OCI-LY7 (cell line): ENCODE data around the gene AIFM1. TPM values are rescaled to one million over a fixed set of nuclear protein-coding genes. Genes with fewer than 3 reads are reported as not detected.

Source experiments
- BruUV-seq: library from RNA; stranded (reverse); fragments of 400-500 nt; replicated peaks from 2 replicates; lab custom pipeline; 2021; lab: Mats Ljungman, UMichigan
- CTCF ChIA-PET: fragments of 300-600 bp; sonication (Branson Sonifier 250); formaldehyde crosslinking; loops from one replicate; lab custom pipeline; 2022; ENCODE audit warnings: antibody characterized with exemption; ENCODE audit not compliant: unreplicated experiment; lab: Charles Lee
- POLR2A ChIA-PET: fragments of 300-600 bp; sonication (Branson Sonifier 250); formaldehyde crosslinking; loops from one replicate; lab custom pipeline; 2022; ENCODE audit warnings: antibody characterized with exemption; lab: Charles Lee
- DNase-seq: peaks from one replicate; pipeline ENCODE4 v3.0.0-alpha.2; 2015; ENCODE audit warnings: low spot score
- H2AFZ ChIP-seq: fragments of 200-600 bp; sonication (generic), shearing (Covaris generic); 2 replicates; pipeline ENCODE4 v1.6.1; 2014; ENCODE audit warnings: mild to moderate bottlenecking, antibody characterized with exemption, low read length, moderate library complexity
- H3K27ac ChIP-seq: fragments of 200-600 bp; sonication (generic); 2 replicates; pipeline ENCODE4 v1.5.1; 2014; ENCODE audit warnings: mixed run types, low read depth, mild to moderate bottlenecking, moderate library complexity, low read length, inconsistent platforms; ENCODE audit not compliant: poor library complexity, severe bottlenecking
- H3K36me3 ChIP-seq: fragments of 200-600 bp; sonication (generic); 2 replicates; pipeline ENCODE4 v1.6.1; 2014; ENCODE audit warnings: mild to moderate bottlenecking, antibody characterized with exemption, low read length, moderate library complexity, mixed read lengths; ENCODE audit not compliant: insufficient read depth
- H3K4me1 ChIP-seq: fragments of 200-600 bp; sonication (generic); 2 replicates; pipeline ENCODE4 v1.5.1; 2014; ENCODE audit warnings: mild to moderate bottlenecking, low read length; ENCODE audit not compliant: insufficient read depth, poor library complexity, severe bottlenecking
- H3K4me2 ChIP-seq: fragments of 200-600 bp; sonication (generic); 2 replicates; pipeline ENCODE4 v1.6.1; 2014; ENCODE audit warnings: mild to moderate bottlenecking, low read length
- H3K4me3 ChIP-seq: fragments of 200-600 bp; sonication (generic); 2 replicates; pipeline ENCODE4 v1.5.1; 2014; ENCODE audit warnings: mild to moderate bottlenecking, low read depth, low read length; ENCODE audit not compliant: poor library complexity, severe bottlenecking
- H3K79me2 ChIP-seq: fragments of 200-600 bp; sonication (generic); 2 replicates; pipeline ENCODE4 v1.6.1; 2016; ENCODE audit warnings: low read depth, mild to moderate bottlenecking, low read length, moderate library complexity, mixed read lengths; ENCODE audit not compliant: insufficient read depth
- H3K9me2 ChIP-seq: fragments of 200-600 bp; sonication (generic); 2 replicates; pipeline ENCODE4 v1.6.1; 2016; ENCODE audit warnings: mild to moderate bottlenecking, low read length, mixed read lengths; ENCODE audit not compliant: insufficient read depth
- H3K9me3 ChIP-seq: fragments of 200-600 bp; sonication (generic); 2 replicates; pipeline ENCODE4 v1.6.1; 2014; ENCODE audit warnings: mild to moderate bottlenecking, mixed run types, low read length, mixed read lengths
- H4K20me1 ChIP-seq: fragments of 200-600 bp; sonication (generic); 2 replicates; pipeline ENCODE4 v1.6.1; 2014; ENCODE audit warnings: mild to moderate bottlenecking, antibody characterized with exemption, low read length, moderate library complexity, mixed read lengths; ENCODE audit not compliant: insufficient read depth
- EZH2phosphoT487 ChIP-seq: fragments of 200-600 bp; sonication (generic); IDR thresholded peaks from 2 replicates; pipeline ENCODE4 v1.6.1; 2018; ENCODE audit warnings: low read depth, borderline replicate concordance, mild to moderate bottlenecking, mixed run types, antibody characterized with exemption, low read length, moderate library complexity, mixed read lengths
- intact Hi-C: fragments of 100-400 bp; cut with micrococcal nuclease; formaldehyde crosslinking; loops from one replicate; pipeline ENCODE4 v1.10.0; 2022; ENCODE audit not compliant: unreplicated experiment
- total RNA-seq, 2 experiments: library from RNA; depleted of rRNA in 1 of 2; stranded (reverse); fragments of >200 nt in 1 of 2; shearing (Covaris generic) in 1 of 2; gene quantifications; 2 replicates each; pipeline ENCODE4 v1.2.3, GENCODE V29; 2014 to 2022
- TF ChIP-seq, protein P1 (sequence below): fragments of 200-600 bp; sonication (generic); conservative IDR thresholded peaks from 2 replicates; pipeline ENCODE4 v1.5.1; 2014; ENCODE audit warnings: mild to moderate bottlenecking, antibody characterized with exemption, low read length, moderate library complexity, mixed read lengths

Gene AIFM1
- total RNA-seq, 2 experiments from 2014 or later: 23.1 to 45.7 TPM

- H3K36me3 ChIP-seq: no peaks in the 10 kb centered on the region
- no peak for TF ChIP-seq EZH2phosphoT487
- TF ChIP-seq, protein P1, sequence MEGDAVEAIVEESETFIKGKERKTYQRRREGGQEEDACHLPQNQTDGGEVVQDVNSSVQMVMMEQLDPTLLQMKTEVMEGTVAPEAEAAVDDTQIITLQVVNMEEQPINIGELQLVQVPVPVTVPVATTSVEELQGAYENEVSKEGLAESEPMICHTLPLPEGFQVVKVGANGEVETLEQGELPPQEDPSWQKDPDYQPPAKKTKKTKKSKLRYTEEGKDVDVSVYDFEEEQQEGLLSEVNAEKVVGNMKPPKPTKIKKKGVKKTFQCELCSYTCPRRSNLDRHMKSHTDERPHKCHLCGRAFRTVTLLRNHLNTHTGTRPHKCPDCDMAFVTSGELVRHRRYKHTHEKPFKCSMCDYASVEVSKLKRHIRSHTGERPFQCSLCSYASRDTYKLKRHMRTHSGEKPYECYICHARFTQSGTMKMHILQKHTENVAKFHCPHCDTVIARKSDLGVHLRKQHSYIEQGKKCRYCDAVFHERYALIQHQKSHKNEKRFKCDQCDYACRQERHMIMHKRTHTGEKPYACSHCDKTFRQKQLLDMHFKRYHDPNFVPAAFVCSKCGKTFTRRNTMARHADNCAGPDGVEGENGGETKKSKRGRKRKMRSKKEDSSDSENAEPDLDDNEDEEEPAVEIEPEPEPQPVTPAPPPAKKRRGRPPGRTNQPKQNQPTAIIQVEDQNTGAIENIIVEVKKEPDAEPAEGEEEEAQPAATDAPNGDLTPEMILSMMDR: peak; percentile 74
- H3K9me3 ChIP-seq: no peaks in the 10 kb centered on the region
- peaks cover 13% of the 10 kb centered on the region for H3K4me1 ChIP-seq
- intact Hi-C loops: loop anchor here (1.0 to 2.0 kb wide), 2 partner anchors 41 to 72 kb away; no protein-coding TSS in a partner anchor
- H3K4me3 ChIP-seq: peak overlapping the region; percentile 59
- H3K79me2 ChIP-seq: no peaks in the 10 kb centered on the region
- H3K9me2 ChIP-seq: no peaks in the 10 kb centered on the region
- DNase-seq: peak; percentile 56
- peak overlapping the region; percentile 58 for H2AFZ ChIP-seq
- POLR2A ChIA-PET: interaction anchor here (1.0 to 1.6 kb wide), 3 partner anchors 37 to 41 kb away, joined by 3 to 4 read pairs (median 4); no protein-coding TSS in a partner anchor
- H3K4me2 ChIP-seq: peak overlapping the region; percentile 76
- H4K20me1 ChIP-seq: no peaks in the 10 kb centered on the region
- no TSS peak for BruUV-seq
- no peak overlapping the region for H3K27ac ChIP-seq
- CTCF ChIA-PET: no interaction called here
These were observed 44.7 kb downstream of the AIFM1 start for GRCh38 chrX:130120746-130121504.

- intact Hi-C loops: loop anchor here (1.0 to 2.0 kb wide), 2 partner anchors 40 to 72 kb away; no protein-coding TSS in a partner anchor
- ChIA-PET CTCF (no interaction called here), POLR2A (interaction anchor here (1.0 to 1.6 kb wide), 2 partner anchors 38 to 41 kb away, joined by 4 read pairs; no protein-coding TSS in a partner anchor)
- Histone ChIP-seq H3K4me2 (peak overlapping the region; percentile 76), H3K36me3 (no peaks in the 10 kb centered on the region), H3K4me3 (peak overlapping the region; percentile 59), H3K79me2 (no peaks in the 10 kb centered on the region), H3K9me2 (no peaks in the 10 kb centered on the region), H3K4me1 (peaks cover 13% of the 10 kb centered on the region), H2AFZ (peak overlapping the region; percentile 58), H3K27ac (no peak overlapping the region), H3K9me3 (no peaks in the 10 kb centered on the region), H4K20me1 (no peaks in the 10 kb centered on the region)
- BruUV-seq: no TSS peak
- TF ChIP-seq, protein P1: no peak
- no peak for TF ChIP-seq EZH2phosphoT487
- peak; percentile 16 for DNase-seq
These were observed 45.3 kb downstream of the AIFM1 start for GRCh38 chrX:130120321-130120731.
